HepG2 (cell line): ENCODE results near the gene HIPK2. TPM values are rescaled to one million over a fixed set of nuclear protein-coding genes. Genes with fewer than 3 reads are reported as not detected.
A peak's percentile ranks its signal among the peaks of the same experiment; 100 is the strongest.

Experiments used
- ATAC-seq: fragments of 200-7000 bp; cut with Tn5 transposase; 3 replicates; pipeline ENCODE4 v1.9.1; 2020; ENCODE audit warnings: mild to moderate bottlenecking, moderate library complexity
- BruUV-seq: library from RNA; stranded (reverse); fragments of 400-500 nt; replicated peaks from 2 replicates; lab custom pipeline; 2021; lab: Mats Ljungman, UMichigan
- CTCF ChIA-PET: fragments of 300-600 bp; formaldehyde crosslinking; extraction: SDS; loops from one replicate; lab custom pipeline; 2021; ENCODE audit warnings: low total read pairs, inconsistent platforms, low intra/inter-chr PET ratio; lab: Yijun Ruan, JAX
- POLR2A ChIA-PET: fragments of 350-600 bp; sonication (Branson Sonifier 250); formaldehyde crosslinking; loops from one replicate; lab custom pipeline; 2020; ENCODE audit warnings: antibody characterized with exemption, inconsistent platforms; lab: Yijun Ruan, JAX
- DNase-seq: peaks from one replicate; pipeline ENCODE4 v3.0.0-alpha.2; 2015; ENCODE audit warnings: low spot score
- FAIRE-seq: peaks from 3 replicates; lab custom pipeline; 2011; peaks lifted over from hg19 to GRCh38; lab: Jason Lieb, UNC
- H2AFZ ChIP-seq: one replicate; pipeline ENCODE4 v1.6.1; 2011; ENCODE audit warnings: low read length, inconsistent platforms
- H3K27ac ChIP-seq: fragments of 300-600 bp; 3 replicates; pipeline ENCODE4 v1.8.0; 2011; ENCODE audit warnings: mixed run types, mild to moderate bottlenecking, mixed read lengths, low read length, inconsistent platforms; ENCODE audit not compliant: insufficient read depth; ENCODE audit errors: extremely low read length
- H3K27me3 ChIP-seq, 2 experiments: fragments of 200-600 bp in 1 of 2; 2 replicates in 1 of 2; 3 replicates in 1 of 2; pipeline versions ENCODE4 v1.6.0 to v1.8.0; 2011; ENCODE audit warnings: low read length in 2 of 2, mild to moderate bottlenecking in 2 of 2, moderate library complexity in 2 of 2, inconsistent platforms in 1 of 2; ENCODE audit not compliant: insufficient read depth in 2 of 2, control insufficient read depth in 1 of 2
- H3K36me3 ChIP-seq, 2 experiments: fragments of 200-600 bp in 1 of 2; replicated peaks in 1 of 2; 2 replicates in 1 of 2; 3 replicates in 1 of 2; pipeline versions ENCODE4 v1.5.1 to v1.8.0; 2011; ENCODE audit warnings: low read length in 2 of 2, inconsistent platforms in 1 of 2; ENCODE audit not compliant: insufficient read depth in 2 of 2, control insufficient read depth in 1 of 2
- H3K4me1 ChIP-seq: 2 replicates; pipeline ENCODE4 v1.5.1; 2012; ENCODE audit warnings: low read length, inconsistent platforms; ENCODE audit not compliant: insufficient read depth
- H3K4me2 ChIP-seq: 2 replicates; pipeline ENCODE4 v1.6.0; 2011; ENCODE audit warnings: low read depth, low read length, inconsistent platforms
- H3K4me3 ChIP-seq, 3 experiments: fragments of 200-600 bp in 1 of 3; sonication (generic), shearing (Covaris generic) in 1 of 3; replicated peaks in 1 of 3; 2 replicates each; pipeline ENCODE4 v1.5.1; 2011 to 2016; ENCODE audit warnings: low read length in 3 of 3, inconsistent platforms in 2 of 3, low read depth in 2 of 3, mild to moderate bottlenecking in 2 of 3, control low read depth in 1 of 3, mixed read lengths in 1 of 3; ENCODE audit not compliant: insufficient read depth in 1 of 3
- H3K79me2 ChIP-seq: one replicate; pipeline ENCODE4 v1.6.1; 2011; ENCODE audit warnings: low read length, inconsistent platforms; ENCODE audit not compliant: insufficient read depth
- H3K9ac ChIP-seq: 2 replicates; pipeline ENCODE4 v1.6.0; 2011; ENCODE audit warnings: mild to moderate bottlenecking, low read depth, low read length, inconsistent platforms; ENCODE audit not compliant: insufficient read depth
- H3K9me3 ChIP-seq: 2 replicates; pipeline ENCODE4 v1.5.1; 2012; ENCODE audit warnings: mild to moderate bottlenecking, low read length
- H4K20me1 ChIP-seq: 2 replicates; pipeline ENCODE4 v1.6.0; 2011; ENCODE audit warnings: inconsistent platforms, mild to moderate bottlenecking, low read length, moderate library complexity; ENCODE audit not compliant: insufficient read depth
- CHCHD3 ChIP-seq: sonication (generic); formaldehyde crosslinking; IDR thresholded peaks from 2 replicates; pipeline ENCODE4 v1.8.0; 2022; ENCODE audit warnings: mild to moderate bottlenecking, missing genetic modification reagents, moderate library complexity
- ZBTB38 ChIP-seq: sonication (generic); formaldehyde crosslinking; IDR thresholded peaks from 2 replicates; pipeline ENCODE4 v1.5.1; 2020; ENCODE audit warnings: mild to moderate bottlenecking, missing genetic modification reagents
- ZNF629 ChIP-seq: sonication (generic); formaldehyde crosslinking; conservative IDR thresholded peaks from 2 replicates; pipeline ENCODE4 v1.5.0; 2020; ENCODE audit warnings: missing genetic modification reagents
- WGBS: methylation state at CpG from one replicate; pipeline ENCODE4 v1.1.6; 2017; ENCODE audit warnings: low lambda C conversion rate; 5-methylcytosine and 5-hydroxymethylcytosine counted together
- in situ Hi-C: cut with HindIII; loops from 2 replicates; pipeline ENCODE4 v1.10.0; 2017; ENCODE audit warnings: low pct_unique_long_range_greater_than_20kb; ENCODE audit not compliant: extremely low pct_ligation_motif_present
- intact Hi-C: fragments of 100-400 bp; cut with micrococcal nuclease; formaldehyde crosslinking; loops from one replicate; pipeline ENCODE4 v1.10.0; 2022; ENCODE audit not compliant: unreplicated experiment
- polyA plus RNA-seq, 8 experiments: library from polyadenylated mRNA; depleted of rRNA in 3 of 8; stranded (reverse) in 7 of 8; unstranded in 1 of 8; fragments of >200 nt; fragmentation: Illumina TruSeq in 4 of 8; extraction: Trizol in 4 of 8; gene quantifications; 2 replicates each; pipeline versions ENCODE4 v1.2.1 to v1.2.3, GENCODE V29; 2011 to 2016; ENCODE audit warnings: low read depth in 4 of 8, missing spikeins in 1 of 8, mixed read lengths in 1 of 8; ENCODE audit not compliant: insufficient read depth in 1 of 8
- total RNA-seq, 5 experiments: library from RNA; depleted of rRNA; stranded (reverse); fragments of >200 nt; fragmentation: Illumina TruSeq; extraction: Trizol; gene quantifications; 2 replicates each; pipeline ENCODE4 v1.2.3, GENCODE V29; 2016; ENCODE audit warnings: low read depth in 1 of 5
- TF ChIP-seq, protein P1 (sequence below): sonication (generic); formaldehyde crosslinking; IDR thresholded peaks from 2 replicates; pipeline ENCODE4 v1.5.1; 2020; ENCODE audit warnings: mild to moderate bottlenecking, missing genetic modification reagents, moderate library complexity

Gene HIPK2
- total and polyA plus RNA-seq, 2 of the 13 experiments (the other 11 are each of a cell fraction or from before 2014, with no cell fraction given) = 14.4 to 20.2 TPM

DNA sequence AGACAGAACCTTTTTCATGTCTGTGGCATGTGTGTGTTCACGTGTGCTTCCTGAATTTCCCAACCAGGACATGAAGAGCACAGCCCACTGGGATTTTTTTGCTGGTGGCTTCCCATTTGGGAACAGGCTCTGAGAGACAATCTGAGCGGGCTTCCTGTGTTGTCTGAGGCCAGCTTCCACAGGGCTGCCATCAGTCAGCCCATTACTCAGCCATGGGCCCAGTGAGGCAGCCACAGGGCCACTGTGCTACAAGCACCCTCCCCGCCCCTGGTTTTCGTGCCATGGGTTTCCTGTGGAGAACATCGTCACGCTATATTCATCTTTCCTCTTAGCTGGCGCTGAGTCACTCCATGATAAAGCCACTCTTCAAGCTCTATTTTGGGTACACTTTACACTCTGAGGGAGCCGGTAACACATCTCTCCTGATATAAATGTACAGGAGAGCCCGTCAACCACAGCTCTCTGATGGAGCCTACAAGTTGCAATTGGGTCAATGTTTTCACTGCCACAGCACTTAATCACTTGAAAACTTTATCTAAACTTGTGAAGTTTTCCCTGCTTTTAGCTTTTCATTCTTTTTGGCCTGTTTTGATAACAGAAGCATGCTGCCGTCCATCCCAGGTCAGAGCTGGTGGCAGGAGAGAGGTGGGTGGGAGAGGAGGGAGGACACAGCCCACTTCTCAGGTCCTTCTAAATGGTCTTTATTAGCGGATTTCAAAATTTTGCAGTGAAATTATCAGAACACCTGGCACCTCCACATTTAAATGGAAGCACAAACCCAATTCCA is 96.9 kb downstream of the HIPK2 start:
- CTCF ChIA-PET = no interaction called here

More for the DNA sequence above, 96.9 kb downstream of the HIPK2 start:
- TF ChIP-seq CHCHD3 (CRISPR knock-in tag) (no peak), ZBTB38 (CRISPR knock-in tag) (peak; percentile 84; the same call in 1 of the 2 replicates), ZNF629 (0 out of 2 replicates have a peak, but pooled peaks have one; percentile 11)
- TF ChIP-seq, protein P1, sequence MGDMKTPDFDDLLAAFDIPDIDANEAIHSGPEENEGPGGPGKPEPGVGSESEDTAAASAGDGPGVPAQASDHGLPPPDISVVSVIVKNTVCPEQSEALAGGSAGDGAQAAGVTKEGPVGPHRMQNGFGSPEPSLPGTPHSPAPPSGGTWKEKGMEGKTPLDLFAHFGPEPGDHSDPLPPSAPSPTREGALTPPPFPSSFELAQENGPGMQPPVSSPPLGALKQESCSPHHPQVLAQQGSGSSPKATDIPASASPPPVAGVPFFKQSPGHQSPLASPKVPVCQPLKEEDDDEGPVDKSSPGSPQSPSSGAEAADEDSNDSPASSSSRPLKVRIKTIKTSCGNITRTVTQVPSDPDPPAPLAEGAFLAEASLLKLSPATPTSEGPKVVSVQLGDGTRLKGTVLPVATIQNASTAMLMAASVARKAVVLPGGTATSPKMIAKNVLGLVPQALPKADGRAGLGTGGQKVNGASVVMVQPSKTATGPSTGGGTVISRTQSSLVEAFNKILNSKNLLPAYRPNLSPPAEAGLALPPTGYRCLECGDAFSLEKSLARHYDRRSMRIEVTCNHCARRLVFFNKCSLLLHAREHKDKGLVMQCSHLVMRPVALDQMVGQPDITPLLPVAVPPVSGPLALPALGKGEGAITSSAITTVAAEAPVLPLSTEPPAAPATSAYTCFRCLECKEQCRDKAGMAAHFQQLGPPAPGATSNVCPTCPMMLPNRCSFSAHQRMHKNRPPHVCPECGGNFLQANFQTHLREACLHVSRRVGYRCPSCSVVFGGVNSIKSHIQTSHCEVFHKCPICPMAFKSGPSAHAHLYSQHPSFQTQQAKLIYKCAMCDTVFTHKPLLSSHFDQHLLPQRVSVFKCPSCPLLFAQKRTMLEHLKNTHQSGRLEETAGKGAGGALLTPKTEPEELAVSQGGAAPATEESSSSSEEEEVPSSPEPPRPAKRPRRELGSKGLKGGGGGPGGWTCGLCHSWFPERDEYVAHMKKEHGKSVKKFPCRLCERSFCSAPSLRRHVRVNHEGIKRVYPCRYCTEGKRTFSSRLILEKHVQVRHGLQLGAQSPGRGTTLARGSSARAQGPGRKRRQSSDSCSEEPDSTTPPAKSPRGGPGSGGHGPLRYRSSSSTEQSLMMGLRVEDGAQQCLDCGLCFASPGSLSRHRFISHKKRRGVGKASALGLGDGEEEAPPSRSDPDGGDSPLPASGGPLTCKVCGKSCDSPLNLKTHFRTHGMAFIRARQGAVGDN = peak; percentile 51; the same call in 1 of the 2 replicates
- FAIRE-seq (no peak), ATAC-seq (peak; percentile 41), DNase-seq (no peak)
- intact Hi-C loops = no loop called here
- no TSS peak for BruUV-seq
- POLR2A ChIA-PET = interaction anchor here (0.9 to 1.0 kb wide), 2 partner anchors 19 to 20 kb away, joined by 3 read pairs; no protein-coding TSS in a partner anchor
- 96% methylated on average over 10 of the region's 11 CpGs for WGBS
- Histone ChIP-seq H3K27me3 (no peaks in the 10 kb centered on the region), H3K4me1 (peaks cover 78% of the 10 kb centered on the region), H3K36me3 (peaks cover 1 to 10% of the 10 kb centered on the region in 2 experiments; a peak in 2 of 5 replicates), H2AFZ (no peak overlapping the region), H3K9ac (peak overlapping the region; percentile 50; the same call in 1 of the 2 replicates), H3K4me3 (no peak overlapping the region), H3K79me2 (peaks cover 21% of the 10 kb centered on the region), H3K27ac (peak overlapping the region; percentile 84), H3K9me3 (0 out of 2 replicates have a peak, but pooled peaks cover 3% of the 10 kb centered on the region), H4K20me1 (no peaks in the 10 kb centered on the region), H3K4me2 (peak overlapping the region; percentile 73)
- in situ Hi-C loops = no loop called here
